GM21390 (cell line): Measurements from ENCODE around the gene SLC1A2.

ENCODE experiments used
- ATAC-seq: cut with Tn5 transposase; IDR thresholded peaks from one replicate; pipeline ENCODE4 v1.9.1; 2021; ENCODE audit not compliant: unreplicated experiment

SLC1A2 gene

GRCh38 chr11:35330156-35330889, 89.0 kb downstream of the SLC1A2 start:
- no peak for ATAC-seq

GRCh38 chr11:35327829-35328228, 91.5 kb downstream of the SLC1A2 start:
- ATAC-seq: no peak

GRCh38 chr11:35326266-35326879, 93.0 kb downstream of the SLC1A2 start:
- ATAC-seq: no peak

GRCh38 chr11:35324981-35325380, 94.4 kb downstream of the SLC1A2 start:
- ATAC-seq: no peak

GRCh38 chr11:35324183-35324886, 95.0 kb downstream of the SLC1A2 start:
- no peak for ATAC-seq

- no peak for ATAC-seq
Measured at GRCh38 chr11:35323076-35323868, 96.1 kb downstream of the SLC1A2 start.

GRCh38 chr11:35322318-35322979, 96.9 kb downstream of the SLC1A2 start:
- ATAC-seq: no peak

- no peak for ATAC-seq
Measured at GRCh38 chr11:35321532-35322317, 97.6 kb downstream of the SLC1A2 start.

- no peak for ATAC-seq
Measured at GRCh38 chr11:35321111-35321510, 98.2 kb downstream of the SLC1A2 start.

GRCh38 chr11:35318977-35319925, 100.1 kb downstream of the SLC1A2 start:
- ATAC-seq: peak; percentile 72

GRCh38 chr11:35318309-35318708, 101.0 kb downstream of the SLC1A2 start:
- no peak for ATAC-seq

- ATAC-seq: no peak
Measured at GRCh38 chr11:35317253-35317652, 102.1 kb downstream of the SLC1A2 start.

GRCh38 chr11:35316161-35316560, 103.2 kb downstream of the SLC1A2 start:
- ATAC-seq: no peak

GRCh38 chr11:35313760-35314153, 105.6 kb downstream of the SLC1A2 start:
- ATAC-seq: peak; percentile 5

GRCh38 chr11:35313066-35313759, 106.1 kb downstream of the SLC1A2 start:
- ATAC-seq: peak; percentile 90

- no peak for ATAC-seq
Measured at GRCh38 chr11:35311331-35311730, 108.0 kb downstream of the SLC1A2 start.

GRCh38 chr11:35308157-35308556, 111.2 kb downstream of the SLC1A2 start:
- ATAC-seq: no peak

GRCh38 chr11:35307221-35307621, 112.1 kb downstream of the SLC1A2 start:
- no peak for ATAC-seq
